Measurements from ENCODE around the gene OR6N1.

GRCh38 chr1:158818975-158819431, 47.0 kb upstream of the OR6N1 start:
- TF ChIP-seq EP400 (IDR thresholded peaks at IDR 0.05) (no peak), FOXK1 (CRISPR knock-in tag; IDR thresholded peaks at IDR 0.05; ENCODE audit: borderline replicate concordance) (no peak), E2F1 (CRISPR knock-in tag; IDR thresholded peaks at IDR 0.05) (no peak), MYC (IDR thresholded peaks at IDR 0.05; ENCODE audit: low read depth, low read length) (no peak), MYC (CRISPR knock-in tag; IDR thresholded peaks at IDR 0.05; ENCODE audit: borderline replicate concordance, low read depth) (no peak), CBX3 (IDR thresholded peaks at IDR 0.05; ENCODE audit: borderline replicate concordance in 1 of 2, low read length in 2 of 2) (no peak), NUFIP1 (IDR thresholded peaks at IDR 0.05; ENCODE audit: partially characterized antibody) (no peak), CBX1 (IDR thresholded peaks at IDR 0.05; ENCODE audit: low read depth) (no peak)
- TF ChIP-seq, protein P1, sequence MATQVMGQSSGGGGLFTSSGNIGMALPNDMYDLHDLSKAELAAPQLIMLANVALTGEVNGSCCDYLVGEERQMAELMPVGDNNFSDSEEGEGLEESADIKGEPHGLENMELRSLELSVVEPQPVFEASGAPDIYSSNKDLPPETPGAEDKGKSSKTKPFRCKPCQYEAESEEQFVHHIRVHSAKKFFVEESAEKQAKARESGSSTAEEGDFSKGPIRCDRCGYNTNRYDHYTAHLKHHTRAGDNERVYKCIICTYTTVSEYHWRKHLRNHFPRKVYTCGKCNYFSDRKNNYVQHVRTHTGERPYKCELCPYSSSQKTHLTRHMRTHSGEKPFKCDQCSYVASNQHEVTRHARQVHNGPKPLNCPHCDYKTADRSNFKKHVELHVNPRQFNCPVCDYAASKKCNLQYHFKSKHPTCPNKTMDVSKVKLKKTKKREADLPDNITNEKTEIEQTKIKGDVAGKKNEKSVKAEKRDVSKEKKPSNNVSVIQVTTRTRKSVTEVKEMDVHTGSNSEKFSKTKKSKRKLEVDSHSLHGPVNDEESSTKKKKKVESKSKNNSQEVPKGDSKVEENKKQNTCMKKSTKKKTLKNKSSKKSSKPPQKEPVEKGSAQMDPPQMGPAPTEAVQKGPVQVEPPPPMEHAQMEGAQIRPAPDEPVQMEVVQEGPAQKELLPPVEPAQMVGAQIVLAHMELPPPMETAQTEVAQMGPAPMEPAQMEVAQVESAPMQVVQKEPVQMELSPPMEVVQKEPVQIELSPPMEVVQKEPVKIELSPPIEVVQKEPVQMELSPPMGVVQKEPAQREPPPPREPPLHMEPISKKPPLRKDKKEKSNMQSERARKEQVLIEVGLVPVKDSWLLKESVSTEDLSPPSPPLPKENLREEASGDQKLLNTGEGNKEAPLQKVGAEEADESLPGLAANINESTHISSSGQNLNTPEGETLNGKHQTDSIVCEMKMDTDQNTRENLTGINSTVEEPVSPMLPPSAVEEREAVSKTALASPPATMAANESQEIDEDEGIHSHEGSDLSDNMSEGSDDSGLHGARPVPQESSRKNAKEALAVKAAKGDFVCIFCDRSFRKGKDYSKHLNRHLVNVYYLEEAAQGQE (IDR thresholded peaks at IDR 0.05; ENCODE audit: borderline replicate concordance), result no peak
- TF ChIP-seq, protein P1 (CRISPR knock-in tag; IDR thresholded peaks at IDR 0.05; ENCODE audit: low read depth), result no peak

All from K562 (cell line).